Body of pancreas (tissue), 4 donors: ENCODE results near the gene POLR2J.
"Not testable (repeated sequence)": the region's sequence is repeated elsewhere in the genome, so short reads cannot be mapped to it uniquely, and the experiment has no call there.

Source experiments
- CTCF ChIP-seq, 7 experiments: fragments of 450-650 bp in 4 of 7; fragments of 200-600 bp in 3 of 7; sonication (generic) in 3 of 7; IDR thresholded peaks; one replicate each; pipeline ENCODE4 v1.5.1; 2016 to 2019; ENCODE audit warnings: antibody characterized with exemption in 7 of 7
- POLR2A ChIP-seq, 3 donors: fragments of 450-650 bp; IDR thresholded peaks; one replicate each; pipeline ENCODE4 v1.6.1; 2016; ENCODE audit warnings: antibody characterized with exemption in 3 of 3, mild to moderate bottlenecking in 2 of 3

GRCh38 chr7:102481962-102482361, 3.2 kb upstream of the POLR2J start:
- TF ChIP-seq CTCF, POLR2A (IDR thresholded peaks at IDR 0.05): not testable (repeated sequence)
